Mesenchymal stem cell (in vitro differentiated cells and primary cell): Measurements from ENCODE around the gene CBARP.

Experiments used
- DNase-seq: peaks from one replicate; pipeline ENCODE4 v3.0.0-alpha.2; 2013
- H2AFZ ChIP-seq: one replicate; pipeline ENCODE4 v1.6.1; 2013; ENCODE audit warnings: low read depth, mild to moderate bottlenecking, control low read depth, inconsistent platforms, low read length, moderate library complexity
- H2AK5ac ChIP-seq: 2 replicates; pipeline ENCODE4 v1.6.1; 2013; ENCODE audit warnings: low read length, moderate library complexity, mild to moderate bottlenecking, inconsistent platforms; ENCODE audit not compliant: severe bottlenecking
- H2BK120ac ChIP-seq: one replicate; pipeline ENCODE4 v1.6.1; 2013; ENCODE audit warnings: low read depth, mild to moderate bottlenecking, inconsistent platforms, low read length, moderate library complexity
- H2BK12ac ChIP-seq, 2 experiments: one replicate each; pipeline ENCODE4 v1.6.1; 2013; ENCODE audit warnings: inconsistent platforms in 2 of 2, low read length in 2 of 2, mild to moderate bottlenecking in 2 of 2, moderate library complexity in 2 of 2, control low read depth in 1 of 2
- H2BK15ac ChIP-seq: one replicate; pipeline ENCODE4 v1.6.1; 2013; ENCODE audit warnings: mild to moderate bottlenecking, low read depth, inconsistent platforms; ENCODE audit not compliant: poor library complexity, severe bottlenecking
- H2BK5ac ChIP-seq: 2 replicates; pipeline ENCODE4 v1.6.1; 2013; ENCODE audit warnings: low read depth, mild to moderate bottlenecking, low read length, control low read depth, inconsistent platforms; ENCODE audit not compliant: poor library complexity, severe bottlenecking
- H3K14ac ChIP-seq, 2 experiments: one replicate each; pipeline ENCODE4 v1.6.1; 2013; ENCODE audit warnings: inconsistent platforms in 2 of 2, low read length in 2 of 2, control low read depth in 1 of 2, mild to moderate bottlenecking in 1 of 2, moderate library complexity in 1 of 2
- H3K18ac ChIP-seq, 2 experiments: one replicate each; pipeline ENCODE4 v1.6.1; 2013; ENCODE audit warnings: inconsistent platforms in 2 of 2, low read length in 2 of 2, control low read depth in 1 of 2, low read depth in 1 of 2, mild to moderate bottlenecking in 1 of 2
- H3K23ac ChIP-seq, 2 experiments: one replicate each; pipeline ENCODE4 v1.6.1; 2013; ENCODE audit warnings: inconsistent platforms in 2 of 2, low read length in 2 of 2, mild to moderate bottlenecking in 2 of 2, moderate library complexity in 2 of 2, control low read depth in 1 of 2
- H3K27ac ChIP-seq: 2 replicates; pipeline ENCODE4 v1.5.1; 2013; ENCODE audit warnings: mild to moderate bottlenecking, moderate library complexity, low read length, control low read depth, inconsistent platforms; ENCODE audit not compliant: poor library complexity, severe bottlenecking
- H3K27me3 ChIP-seq, 2 experiments: 2 replicates each; pipeline versions ENCODE4 v1.6.1 to v1.7.0; 2013; ENCODE audit warnings: low read length in 2 of 2, mild to moderate bottlenecking in 2 of 2, moderate library complexity in 2 of 2, control low read depth in 1 of 2, inconsistent platforms in 1 of 2; ENCODE audit not compliant: control insufficient read depth in 1 of 2, insufficient read depth in 1 of 2
- H3K36me3 ChIP-seq, 2 experiments: 2 replicates each; pipeline versions ENCODE4 v1.6.1 to v1.7.0; 2013; ENCODE audit warnings: low read length in 2 of 2, control low read depth in 1 of 2, inconsistent platforms in 1 of 2, low read depth in 1 of 2, mild to moderate bottlenecking in 1 of 2; ENCODE audit not compliant: insufficient read depth in 2 of 2, control insufficient read depth in 1 of 2
- H3K4ac ChIP-seq, 2 experiments: one replicate each; pipeline ENCODE4 v1.6.1; 2013; ENCODE audit warnings: inconsistent platforms in 2 of 2, low read length in 2 of 2, mild to moderate bottlenecking in 2 of 2, moderate library complexity in 2 of 2, control low read depth in 1 of 2, low read depth in 1 of 2
- H3K4me1 ChIP-seq: 2 replicates; pipeline ENCODE4 v1.6.1; 2013; ENCODE audit warnings: low read depth, low read length, control low read depth; ENCODE audit not compliant: control insufficient read depth, insufficient read depth
- H3K4me2 ChIP-seq: 2 replicates; pipeline ENCODE4 v1.6.1; 2013; ENCODE audit warnings: low read length, mild to moderate bottlenecking, inconsistent platforms; ENCODE audit not compliant: poor library complexity, severe bottlenecking
- H3K4me3 ChIP-seq, 2 experiments: 2 replicates each; pipeline versions ENCODE4 v1.5.1 to v1.7.0; 2013; ENCODE audit warnings: low read length in 2 of 2, mild to moderate bottlenecking in 2 of 2, control low read depth in 1 of 2, low read depth in 1 of 2; ENCODE audit not compliant: insufficient read depth in 1 of 2
- H3K79me1 ChIP-seq: replicated peaks from 2 replicates; pipeline ENCODE4 v1.6.1; 2013; ENCODE audit warnings: mild to moderate bottlenecking, control low read depth, low read length, inconsistent platforms; ENCODE audit not compliant: poor library complexity, severe bottlenecking
- H3K9ac ChIP-seq: 2 replicates; pipeline ENCODE4 v1.7.0; 2013; ENCODE audit warnings: mild to moderate bottlenecking, low read length, moderate library complexity
- H3K9me3 ChIP-seq: 2 replicates; pipeline ENCODE4 v1.7.0; 2013; ENCODE audit warnings: mild to moderate bottlenecking, low read length; ENCODE audit not compliant: control insufficient read depth
- H4K8ac ChIP-seq: one replicate; pipeline ENCODE4 v1.6.1; 2013; ENCODE audit warnings: inconsistent platforms, mild to moderate bottlenecking, low read length, moderate library complexity
- H4K91ac ChIP-seq: one replicate; pipeline ENCODE4 v1.6.1; 2013; ENCODE audit warnings: mild to moderate bottlenecking, low read length, inconsistent platforms
- WGBS: methylation state at CpG from one replicate; pipeline ENCODE4 v1.1.7; 2013; ENCODE audit warnings: mixed read lengths; 5-methylcytosine and 5-hydroxymethylcytosine counted together

The CBARP gene

DNA sequence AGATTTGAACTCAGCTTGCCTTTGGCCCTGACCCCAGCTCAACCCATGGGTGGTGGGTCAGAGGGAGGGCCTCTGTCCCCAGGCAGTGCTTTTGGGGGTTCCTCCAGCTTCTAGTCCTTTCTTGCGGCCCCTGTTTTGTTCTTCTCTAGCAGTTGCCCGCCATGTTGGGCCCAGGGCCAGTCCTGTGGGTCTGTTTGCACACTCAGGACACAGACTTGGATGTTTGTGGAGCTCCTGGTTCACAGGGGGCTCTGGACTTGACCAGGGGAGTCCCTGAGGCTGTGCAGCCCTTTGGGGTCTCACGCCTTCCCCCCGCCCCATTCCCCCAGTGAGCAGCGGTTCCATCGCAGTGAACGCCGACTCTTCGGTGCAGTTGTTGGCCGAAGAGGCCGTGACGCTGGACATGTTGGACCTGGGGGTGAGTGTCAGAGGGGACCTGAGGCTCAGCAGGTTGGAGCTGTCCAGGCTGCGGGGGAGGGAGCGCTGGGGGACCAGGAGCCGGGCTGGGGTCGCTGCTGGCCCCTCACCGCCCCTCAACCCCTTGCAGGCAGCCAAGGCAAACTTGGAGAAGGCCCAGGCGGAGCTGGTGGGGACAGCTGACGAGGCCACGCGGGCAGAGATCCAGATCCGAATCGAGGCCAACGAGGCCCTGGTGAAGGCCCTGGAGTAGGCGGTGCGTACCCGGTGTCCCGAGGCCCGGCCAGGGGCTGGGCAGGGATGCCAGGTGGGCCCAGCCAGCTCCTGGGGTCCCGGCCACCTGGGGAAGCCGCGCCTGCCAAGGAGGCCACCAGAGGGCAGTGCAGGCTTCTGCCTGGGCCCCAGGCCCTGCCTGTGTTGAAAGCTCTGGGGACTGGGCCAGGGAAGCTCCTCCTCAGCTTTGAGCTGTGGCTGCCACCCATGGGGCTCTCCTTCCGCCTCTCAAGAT is 6.2 kb upstream of the CBARP start:
- Histone ChIP-seq H3K79me1 (peaks cover 22% of the 10 kb centered on the region), H3K4ac (peak overlapping the region in 1 of 2 experiments; percentile 65), H2AK5ac (peak overlapping the region; percentile 39), H3K4me2 (peak overlapping the region; percentile 47), H3K27me3 (no peaks in the 10 kb centered on the region), H3K14ac (peak overlapping the region in 1 of 2 experiments; percentile 56), H2BK5ac (no peak overlapping the region), H3K9ac (peak overlapping the region; percentile 68), H3K36me3 (peaks cover 5 to 29% of the 10 kb centered on the region in 2 experiments), H2AFZ (no peak overlapping the region), H3K9me3 (no peaks in the 10 kb centered on the region), H4K91ac (peak overlapping the region; percentile 77), H3K18ac (peak overlapping the region in 1 of 2 experiments; percentile 77), H3K27ac (peak overlapping the region; percentile 62), H2BK12ac (peak overlapping the region in 1 of 2 experiments; percentile 8), H4K8ac (peak overlapping the region; percentile 63), H3K4me3 (peak overlapping the region in 1 of 2 experiments; percentile 68), H3K23ac (no peak overlapping the region), H2BK15ac (peak overlapping the region; percentile 44), H3K4me1 (peaks cover 62% of the 10 kb centered on the region), H2BK120ac (no peak overlapping the region)
- DNase-seq, result peak; percentile 83
- WGBS, result 64% methylated on average over 33 of the region's 33 CpGs

DNA sequence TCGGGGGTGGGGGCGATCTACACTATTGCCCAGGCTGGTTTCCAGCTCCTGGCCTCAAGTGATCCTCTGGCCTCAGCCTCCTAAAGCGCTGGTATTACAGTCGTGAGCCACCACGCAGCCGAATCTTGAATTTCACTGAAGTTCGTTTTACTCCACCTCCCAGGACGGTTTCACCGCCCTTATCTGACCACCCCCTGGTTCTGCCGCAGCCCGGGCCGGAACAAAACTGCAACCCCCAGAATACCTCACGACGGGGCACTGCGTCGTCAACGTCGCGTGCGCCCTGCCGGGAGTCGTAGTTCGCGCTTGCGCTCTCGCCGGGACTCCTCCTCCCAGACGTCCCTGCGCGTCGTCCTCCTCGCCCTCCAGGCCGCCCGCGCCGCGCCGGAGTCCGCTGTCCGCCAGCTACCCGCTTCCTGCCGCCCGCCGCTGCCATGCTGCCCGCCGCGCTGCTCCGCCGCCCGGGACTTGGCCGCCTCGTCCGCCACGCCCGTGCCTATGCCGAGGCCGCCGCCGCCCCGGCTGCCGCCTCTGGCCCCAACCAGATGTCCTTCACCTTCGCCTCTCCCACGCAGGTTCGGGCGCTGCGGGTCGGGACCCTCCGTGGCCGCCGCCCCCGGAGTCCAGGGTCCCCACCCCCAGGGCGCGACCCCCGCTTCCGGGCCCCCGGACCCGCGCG is 3.8 kb upstream of the CBARP start, which contains the start of gene ATP5F1D:
Gene ATP5F1D, plus strand, starts transcription at position 335 of the 679 bp plus-strand sequence. Its CDS starts 100 bp downstream, at position 435.
- H3K4ac ChIP-seq, result peak within 1 kb of the TSS; percentile 19 to 99
- WGBS, result 2% methylated on average over 79 of the region's 79 CpGs
- peak within 1 kb of the TSS in 1 of 2 experiments; percentile 92 for H2BK12ac ChIP-seq
- peak within 1 kb of the TSS; percentile 94 to 99 for H3K14ac ChIP-seq
- H2AFZ ChIP-seq, result no peak within 1 kb of the TSS
- H3K9ac ChIP-seq, result peak within 1 kb of the TSS; percentile 85
- H2BK5ac ChIP-seq, result peak within 1 kb of the TSS; percentile 52
- peak; percentile 95 for DNase-seq
- H3K4me2 ChIP-seq, result peak within 1 kb of the TSS; percentile 79
- peak within 1 kb of the TSS; percentile 94 to 100 for H3K18ac ChIP-seq
- peak within 1 kb of the TSS in 1 of 2 experiments; percentile 99 for H3K23ac ChIP-seq
- H3K36me3 ChIP-seq, result peaks cover 5 to 29% of the 10 kb centered on the region in 2 experiments
- peak within 1 kb of the TSS; percentile 96 for H4K91ac ChIP-seq
- peak within 1 kb of the TSS; percentile 9 for H2BK120ac ChIP-seq
- peak within 1 kb of the TSS; percentile 97 for H4K8ac ChIP-seq
- peaks cover 21% of the 10 kb centered on the region for H3K79me1 ChIP-seq
- H3K9me3 ChIP-seq, result no peaks in the 10 kb centered on the region
- H3K27ac ChIP-seq, result no peak within 1 kb of the TSS
- H3K4me3 ChIP-seq, result peak within 1 kb of the TSS; percentile 90 to 93
- H3K27me3 ChIP-seq, result no peaks in the 10 kb centered on the region
- peaks cover 56% of the 10 kb centered on the region for H3K4me1 ChIP-seq
- H2AK5ac ChIP-seq, result peak within 1 kb of the TSS; percentile 53
- peak within 1 kb of the TSS; percentile 97 for H2BK15ac ChIP-seq

DNA sequence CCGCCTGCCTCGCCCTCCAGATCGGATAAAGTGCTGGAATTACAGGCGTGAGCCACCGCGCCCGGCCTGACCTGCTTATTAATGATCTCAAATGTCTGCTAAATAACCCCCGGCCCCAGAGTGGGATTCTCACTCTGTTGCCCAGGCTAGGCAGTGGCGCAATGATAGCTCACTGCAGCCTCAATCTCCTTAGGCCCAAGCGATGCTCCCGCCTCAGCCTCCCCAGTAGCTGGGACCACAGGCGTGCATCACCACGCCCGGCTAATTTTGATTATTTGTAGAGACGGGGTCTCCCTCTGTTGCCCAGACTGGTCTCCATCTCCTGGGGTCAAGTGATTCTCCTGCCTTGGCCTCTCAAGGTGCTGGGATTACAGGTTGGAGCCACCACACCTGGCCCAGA is 3.1 kb upstream of the CBARP start:
- 83% methylated on average over 15 of the region's 15 CpGs for WGBS
- Histone ChIP-seq H3K23ac (no peak overlapping the region), H3K4me2 (peak overlapping the region; percentile 79), H3K18ac (no peak overlapping the region), H3K9ac (peak overlapping the region; percentile 85), H2AFZ (no peak overlapping the region), H4K91ac (no peak overlapping the region), H2BK15ac (no peak overlapping the region), H3K79me1 (peaks cover 23% of the 10 kb centered on the region), H3K27me3 (no peaks in the 10 kb centered on the region), H3K4ac (no peak overlapping the region), H3K36me3 (peaks cover 5 to 28% of the 10 kb centered on the region in 2 experiments), H2BK12ac (peak overlapping the region in 1 of 2 experiments; percentile 10), H3K14ac (no peak overlapping the region), H4K8ac (no peak overlapping the region), H3K9me3 (no peaks in the 10 kb centered on the region), H3K4me1 (peaks cover 56% of the 10 kb centered on the region), H2BK120ac (no peak overlapping the region), H2AK5ac (no peak overlapping the region), H3K4me3 (peak overlapping the region in 1 of 2 experiments; percentile 93), H3K27ac (no peak overlapping the region), H2BK5ac (peak overlapping the region; percentile 12)
- no peak for DNase-seq
